ENCODE data around the gene PA2G4. TPM values are rescaled to one million over a fixed set of nuclear protein-coding genes. Genes with fewer than 3 reads are reported as not detected.

PA2G4 gene
- total RNA-seq, 2 experiments from 2014 or later: 51.0 to 61.0 TPM

GRCh38 chr12:56104815-56105608 lies 653 bp downstream of the PA2G4 start:
- intact Hi-C loops (cut with DNase I, micrococcal nuclease): loop anchor here (1.0 to 10.0 kb wide), 6 partner anchors 11 to 370 kb away; partner anchors contain the start of genes DNAJC14 (in 2 of the 2) and RPL41 (in 2 of the 2)
- peak overlapping the region; percentile 90 for H3K4me3 ChIP-seq (ENCODE audit: low read length)
- peak in 5 of 14 experiments; percentile 9 to 45 (median 15) for DNase-seq

DNA sequence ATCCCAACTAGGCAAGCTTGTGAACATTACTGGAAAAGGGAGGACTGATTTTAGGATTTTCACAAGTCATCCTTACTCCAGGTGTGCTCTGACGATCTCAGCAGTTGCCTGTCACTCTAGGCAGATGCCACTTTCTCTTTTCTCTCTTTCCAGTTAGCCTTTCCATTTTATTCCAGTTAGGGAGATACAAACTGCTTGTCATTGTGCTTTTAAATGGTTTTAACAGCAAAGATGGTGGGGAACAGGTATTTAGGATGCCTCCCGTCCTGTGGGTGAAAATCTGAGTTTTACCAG lies 1.2 kb downstream of the PA2G4 start:
- Histone ChIP-seq H3K36me3 (ENCODE audit: insufficient read depth, low read length) (peaks cover 41% of the 10 kb centered on the region), H3K4me1 (ENCODE audit: insufficient read depth, low read length) (peaks cover 48% of the 10 kb centered on the region), H3K27ac (ENCODE audit: low read depth in 1 of 2, low read length in 2 of 2) (no peak overlapping the region), H3K9me3 (ENCODE audit: control insufficient read depth in 1 of 2, insufficient read depth in 1 of 2, low read length in 2 of 2) (no peaks in the 10 kb centered on the region), H3K4me3 (ENCODE audit: low read length) (peak overlapping the region; percentile 90), H3K27me3 (ENCODE audit: control insufficient read depth in 1 of 2, insufficient read depth in 2 of 2, low read length in 2 of 2) (no peaks in the 10 kb centered on the region)
- Mint-ChIP-seq H3K9me3 (no peaks in the 10 kb centered on the region), H3K27me3 (no peaks in the 10 kb centered on the region), H3K4me1 (ENCODE audit: low read depth) (peaks cover 61% of the 10 kb centered on the region), H3K4me3 (peak overlapping the region; percentile 93), H3K27ac (peak overlapping the region; percentile 100), H3K36me3 (ENCODE audit: low read depth) (peaks cover 62% of the 10 kb centered on the region)
- DNase-seq: no peak
- ATAC-seq (ENCODE audit: poor library complexity): no peak
- intact Hi-C loops (cut with DNase I, micrococcal nuclease): loop anchor here (2.0 to 10.0 kb wide), 3 partner anchors 63 to 371 kb away; partner anchors contain the start of gene DNAJC14 (in 1 of the 2)
- TF ChIP-seq, protein P1, sequence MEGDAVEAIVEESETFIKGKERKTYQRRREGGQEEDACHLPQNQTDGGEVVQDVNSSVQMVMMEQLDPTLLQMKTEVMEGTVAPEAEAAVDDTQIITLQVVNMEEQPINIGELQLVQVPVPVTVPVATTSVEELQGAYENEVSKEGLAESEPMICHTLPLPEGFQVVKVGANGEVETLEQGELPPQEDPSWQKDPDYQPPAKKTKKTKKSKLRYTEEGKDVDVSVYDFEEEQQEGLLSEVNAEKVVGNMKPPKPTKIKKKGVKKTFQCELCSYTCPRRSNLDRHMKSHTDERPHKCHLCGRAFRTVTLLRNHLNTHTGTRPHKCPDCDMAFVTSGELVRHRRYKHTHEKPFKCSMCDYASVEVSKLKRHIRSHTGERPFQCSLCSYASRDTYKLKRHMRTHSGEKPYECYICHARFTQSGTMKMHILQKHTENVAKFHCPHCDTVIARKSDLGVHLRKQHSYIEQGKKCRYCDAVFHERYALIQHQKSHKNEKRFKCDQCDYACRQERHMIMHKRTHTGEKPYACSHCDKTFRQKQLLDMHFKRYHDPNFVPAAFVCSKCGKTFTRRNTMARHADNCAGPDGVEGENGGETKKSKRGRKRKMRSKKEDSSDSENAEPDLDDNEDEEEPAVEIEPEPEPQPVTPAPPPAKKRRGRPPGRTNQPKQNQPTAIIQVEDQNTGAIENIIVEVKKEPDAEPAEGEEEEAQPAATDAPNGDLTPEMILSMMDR (IDR thresholded peaks at IDR 0.05): no peak
- CTCF ChIA-PET: interaction anchor here (1.2 to 4.9 kb wide), 5 partner anchors 13 to 84 kb away, joined by 5 to 32 read pairs (median 24); partner anchors contain the start of genes ERBB3, SMARCC2 and ZC3H10
- POLR2A ChIA-PET: interaction anchor here (1.9 to 6.3 kb wide), 5 partner anchors 11 to 60 kb away, joined by 5 to 233 read pairs (median 35); partner anchors contain the start of genes ERBB3, ESYT1, RPL41 and ZC3H10

More at GRCh38 chr12:56104815-56105608, 653 bp downstream of the PA2G4 start:
- H3K4me1 Mint-ChIP-seq (ENCODE audit: low read depth): peaks cover 63% of the 10 kb centered on the region
- H3K9me3 ChIP-seq (ENCODE audit: control insufficient read depth in 1 of 2, insufficient read depth in 1 of 2, low read length in 2 of 2): no peaks in the 10 kb centered on the region
- peaks cover 48% of the 10 kb centered on the region for H3K4me1 ChIP-seq (ENCODE audit: insufficient read depth, low read length)
- H3K9me3 Mint-ChIP-seq: no peaks in the 10 kb centered on the region
- peaks cover 35% of the 10 kb centered on the region for H3K36me3 ChIP-seq (ENCODE audit: insufficient read depth, low read length)
- CTCF ChIA-PET: interaction anchor here (1.2 to 4.9 kb wide), 7 partner anchors 14 to 366 kb away, joined by 3 to 32 read pairs (median 6); partner anchors contain the start of genes ERBB3, SMARCC2 and ZC3H10
- no peak for ATAC-seq (ENCODE audit: poor library complexity)
- H3K27me3 Mint-ChIP-seq: no peaks in the 10 kb centered on the region
- H3K36me3 Mint-ChIP-seq (ENCODE audit: low read depth): peaks cover 57% of the 10 kb centered on the region
- POLR2A ChIA-PET: interaction anchor here (0.7 to 6.3 kb wide), 38 partner anchors 8 to 583 kb away, joined by 3 to 233 read pairs (median 6); partner anchors contain the start of genes ANKRD52, BAZ2A, CNPY2 and CS
- no peaks in the 10 kb centered on the region for H3K27me3 ChIP-seq (ENCODE audit: control insufficient read depth in 1 of 2, insufficient read depth in 2 of 2, low read length in 2 of 2)
- peak overlapping the region; percentile 93 for H3K4me3 Mint-ChIP-seq
- H3K27ac Mint-ChIP-seq: peak overlapping the region; percentile 100
- TF ChIP-seq, protein P1 (IDR thresholded peaks at IDR 0.05): no peak
- H3K27ac ChIP-seq (ENCODE audit: low read depth in 1 of 2, low read length in 2 of 2): peak overlapping the region; percentile 63 to 95

DNA sequence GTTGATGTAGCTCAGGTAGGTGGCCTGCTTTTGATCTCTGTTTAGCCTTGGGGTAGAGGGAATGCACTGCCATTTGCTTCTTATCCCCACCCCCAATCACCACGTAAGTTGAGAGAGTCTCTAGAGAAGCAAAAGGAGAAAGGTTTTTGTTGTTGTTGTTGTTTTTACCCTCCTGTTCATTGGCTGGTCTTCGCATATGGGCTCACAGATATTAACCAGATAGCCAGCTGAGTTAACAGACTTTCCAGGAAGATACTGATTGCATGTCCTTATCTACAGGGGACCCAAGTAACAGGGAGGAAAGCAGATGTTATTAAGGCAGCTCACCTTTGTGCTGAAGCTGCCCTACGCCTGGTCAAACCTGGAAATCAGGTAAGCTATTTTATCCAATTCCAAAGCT lies 2.9 kb downstream of the PA2G4 start:
- Mint-ChIP-seq H3K27me3 (no peaks in the 10 kb centered on the region), H3K27ac (peak overlapping the region; percentile 100), H3K36me3 (ENCODE audit: low read depth) (peaks cover 77% of the 10 kb centered on the region), H3K9me3 (no peaks in the 10 kb centered on the region), H3K4me3 (peak overlapping the region; percentile 69), H3K4me1 (ENCODE audit: low read depth) (peaks cover 46% of the 10 kb centered on the region)
- intact Hi-C loops (cut with DNase I, micrococcal nuclease): loop anchor here (10.0 kb wide), 2 partner anchors 282 to 372 kb away; partner anchors contain the start of gene DNAJC14 (in 1 of the 2)
- Histone ChIP-seq H3K36me3 (ENCODE audit: insufficient read depth, low read length) (peaks cover 58% of the 10 kb centered on the region), H3K27me3 (ENCODE audit: control insufficient read depth in 1 of 2, insufficient read depth in 2 of 2, low read length in 2 of 2) (no peaks in the 10 kb centered on the region), H3K4me1 (ENCODE audit: insufficient read depth, low read length) (peaks cover 36% of the 10 kb centered on the region), H3K4me3 (ENCODE audit: low read length) (no peak overlapping the region), H3K27ac (ENCODE audit: low read depth in 1 of 2, low read length in 2 of 2) (no peak overlapping the region), H3K9me3 (ENCODE audit: control insufficient read depth in 1 of 2, insufficient read depth in 1 of 2, low read length in 2 of 2) (no peaks in the 10 kb centered on the region)
- POLR2A ChIA-PET: interaction anchor here (0.9 to 2.0 kb wide), 3 partner anchors 10 to 60 kb away, joined by 3 to 22 read pairs (median 3); partner anchors contain the start of genes ESYT1, RPL41 and ZC3H10
- DNase-seq (no peak), ATAC-seq (ENCODE audit: poor library complexity) (no peak)
- CTCF ChIA-PET: interaction anchor here (1.1 to 1.6 kb wide), 4 partner anchors 10 to 151 kb away, joined by 3 to 4 read pairs (median 4); partner anchors contain the start of genes ANKRD52 and ZC3H10
- TF ChIP-seq, protein P1 (IDR thresholded peaks at IDR 0.05): no peak
